Measurements from ENCODE around the gene ADAMTS1. TPM values are rescaled to one million over a fixed set of nuclear protein-coding genes. Genes with fewer than 3 reads are reported as not detected.
"Not testable (repeated sequence)": the region's sequence is repeated elsewhere in the genome, so short reads cannot be mapped to it uniquely, and the experiment has no call there.

The ADAMTS1 gene
- total RNA-seq, 1 donor from 2014 or later = 27.2 TPM

DNA sequence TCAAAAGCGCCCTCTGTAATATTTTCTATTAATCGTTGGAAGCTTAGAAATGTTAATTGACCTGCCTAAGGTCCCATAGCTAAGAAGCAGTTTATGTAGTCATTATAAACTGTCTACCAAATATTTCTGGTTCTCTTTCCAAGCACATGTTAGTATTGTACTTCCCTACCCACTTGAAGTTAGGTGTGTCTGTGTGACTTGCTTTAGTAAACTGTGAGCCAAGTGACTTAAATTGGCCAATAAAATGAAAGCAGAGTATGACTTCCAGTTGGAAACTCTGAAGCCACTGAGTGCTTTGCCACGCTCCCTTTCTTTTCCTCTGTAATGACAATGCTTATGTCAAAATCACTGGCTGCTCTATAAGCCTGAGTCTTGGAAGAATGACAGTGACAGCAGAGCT lies 20.6 kb upstream of the ADAMTS1 start:
- H3K27ac Mint-ChIP-seq (ENCODE audit: unreplicated experiment) = no peak overlapping the region
- peaks cover 6% of the 10 kb centered on the region for H3K9me3 Mint-ChIP-seq (ENCODE audit: low read depth)
- H3K4me1 Mint-ChIP-seq (ENCODE audit: low read depth) = no peaks in the 10 kb centered on the region
- TF ChIP-seq, protein P1, sequence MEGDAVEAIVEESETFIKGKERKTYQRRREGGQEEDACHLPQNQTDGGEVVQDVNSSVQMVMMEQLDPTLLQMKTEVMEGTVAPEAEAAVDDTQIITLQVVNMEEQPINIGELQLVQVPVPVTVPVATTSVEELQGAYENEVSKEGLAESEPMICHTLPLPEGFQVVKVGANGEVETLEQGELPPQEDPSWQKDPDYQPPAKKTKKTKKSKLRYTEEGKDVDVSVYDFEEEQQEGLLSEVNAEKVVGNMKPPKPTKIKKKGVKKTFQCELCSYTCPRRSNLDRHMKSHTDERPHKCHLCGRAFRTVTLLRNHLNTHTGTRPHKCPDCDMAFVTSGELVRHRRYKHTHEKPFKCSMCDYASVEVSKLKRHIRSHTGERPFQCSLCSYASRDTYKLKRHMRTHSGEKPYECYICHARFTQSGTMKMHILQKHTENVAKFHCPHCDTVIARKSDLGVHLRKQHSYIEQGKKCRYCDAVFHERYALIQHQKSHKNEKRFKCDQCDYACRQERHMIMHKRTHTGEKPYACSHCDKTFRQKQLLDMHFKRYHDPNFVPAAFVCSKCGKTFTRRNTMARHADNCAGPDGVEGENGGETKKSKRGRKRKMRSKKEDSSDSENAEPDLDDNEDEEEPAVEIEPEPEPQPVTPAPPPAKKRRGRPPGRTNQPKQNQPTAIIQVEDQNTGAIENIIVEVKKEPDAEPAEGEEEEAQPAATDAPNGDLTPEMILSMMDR (IDR thresholded peaks at IDR 0.05) = no peak
- peaks cover 4% of the 10 kb centered on the region for H3K36me3 Mint-ChIP-seq (ENCODE audit: low read depth)
- no peak for DNase-seq (ENCODE audit: low spot score)
- H3K27me3 Mint-ChIP-seq (ENCODE audit: low read depth) = no peaks in the 10 kb centered on the region
- H3K4me3 Mint-ChIP-seq (ENCODE audit: unreplicated experiment) = no peak overlapping the region

DNA sequence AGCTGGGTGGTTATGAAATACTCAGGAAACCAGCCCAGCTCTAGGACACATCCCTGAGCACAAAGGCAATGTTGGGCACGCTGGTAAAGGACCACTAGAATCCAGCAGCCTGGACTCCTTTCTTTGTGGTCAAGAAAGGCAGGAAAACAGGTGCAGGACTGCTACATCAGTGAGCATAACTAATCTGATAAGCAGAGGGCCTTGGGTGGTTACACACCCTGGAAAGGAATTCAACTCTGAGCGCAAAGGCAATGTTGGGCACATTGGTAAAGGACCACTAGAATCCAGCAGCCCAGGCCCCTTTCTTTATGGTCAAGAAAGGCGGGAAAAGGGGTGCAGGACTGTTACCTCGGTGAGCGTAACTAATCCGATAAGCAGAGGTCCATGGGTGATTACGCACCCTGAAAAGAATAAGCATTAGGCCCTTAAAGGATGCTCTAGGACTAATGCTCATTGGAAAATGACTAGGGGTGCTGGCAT lies 11.7 kb upstream of the ADAMTS1 start:
- H3K27me3 Mint-ChIP-seq (ENCODE audit: low read depth); H3K27ac Mint-ChIP-seq (ENCODE audit: unreplicated experiment); H3K9me3 Mint-ChIP-seq (ENCODE audit: low read depth); H3K4me1 Mint-ChIP-seq (ENCODE audit: low read depth); DNase-seq (ENCODE audit: low spot score); H3K36me3 Mint-ChIP-seq (ENCODE audit: low read depth); H3K4me3 Mint-ChIP-seq (ENCODE audit: unreplicated experiment): not testable (repeated sequence)

DNA sequence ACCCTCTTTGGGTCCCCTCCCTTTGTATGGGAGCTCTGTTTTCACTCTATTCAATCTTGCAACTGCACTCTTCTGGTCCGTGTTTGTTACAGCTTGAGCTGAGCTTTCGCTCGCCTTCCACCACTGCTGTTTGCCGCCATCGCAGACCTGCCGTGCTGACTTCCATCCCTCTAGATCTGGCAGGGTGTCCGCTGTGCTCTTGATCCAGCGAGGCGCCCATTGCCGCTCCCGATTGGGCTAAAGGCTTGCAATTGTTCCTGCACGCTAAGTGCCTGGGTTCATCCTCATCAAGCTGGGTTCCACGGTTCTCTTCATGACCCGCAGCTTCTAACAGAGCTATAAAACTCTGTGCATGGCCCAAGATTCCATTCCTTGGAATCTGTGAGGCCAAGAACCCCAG lies 9.5 kb upstream of the ADAMTS1 start:
- DNase-seq (ENCODE audit: low spot score) = not testable (repeated sequence)

DNA sequence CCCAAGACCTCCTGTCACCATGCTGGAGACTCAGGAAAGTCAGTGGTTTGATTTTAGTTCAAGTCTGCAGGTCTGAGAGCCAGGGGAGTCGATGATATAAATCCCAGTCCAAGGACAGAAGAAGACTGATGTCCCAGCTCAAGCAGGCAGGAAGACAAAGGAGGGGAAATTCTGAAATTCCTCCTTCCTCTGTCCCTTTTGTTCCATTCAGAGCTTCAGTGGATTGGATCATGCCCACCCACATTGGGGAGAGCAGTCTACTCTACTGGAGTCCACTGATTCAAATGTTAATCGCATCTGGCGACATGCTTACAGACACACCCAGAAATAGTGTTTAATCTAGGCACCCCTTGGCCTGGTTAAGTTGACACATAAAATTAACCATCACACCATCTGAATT lies 7.2 kb upstream of the ADAMTS1 start:
- Mint-ChIP-seq H3K27me3 (ENCODE audit: low read depth) (no peaks in the 10 kb centered on the region), H3K9me3 (ENCODE audit: low read depth) (no peaks in the 10 kb centered on the region), H3K36me3 (ENCODE audit: low read depth) (no peaks in the 10 kb centered on the region), H3K4me1 (ENCODE audit: low read depth) (no peaks in the 10 kb centered on the region), H3K4me3 (ENCODE audit: unreplicated experiment) (no peak overlapping the region), H3K27ac (ENCODE audit: unreplicated experiment) (no peak overlapping the region)
- TF ChIP-seq, protein P1 (IDR thresholded peaks at IDR 0.05) = no peak
- DNase-seq (ENCODE audit: low spot score) = no peak

More for the DNA sequence above, 9.5 kb upstream of the ADAMTS1 start:
- not testable (repeated sequence) for H3K9me3 Mint-ChIP-seq (ENCODE audit: low read depth); H3K27me3 Mint-ChIP-seq (ENCODE audit: low read depth); H3K4me3 Mint-ChIP-seq (ENCODE audit: unreplicated experiment); H3K27ac Mint-ChIP-seq (ENCODE audit: unreplicated experiment); H3K36me3 Mint-ChIP-seq (ENCODE audit: low read depth); H3K4me1 Mint-ChIP-seq (ENCODE audit: low read depth)

DNA sequence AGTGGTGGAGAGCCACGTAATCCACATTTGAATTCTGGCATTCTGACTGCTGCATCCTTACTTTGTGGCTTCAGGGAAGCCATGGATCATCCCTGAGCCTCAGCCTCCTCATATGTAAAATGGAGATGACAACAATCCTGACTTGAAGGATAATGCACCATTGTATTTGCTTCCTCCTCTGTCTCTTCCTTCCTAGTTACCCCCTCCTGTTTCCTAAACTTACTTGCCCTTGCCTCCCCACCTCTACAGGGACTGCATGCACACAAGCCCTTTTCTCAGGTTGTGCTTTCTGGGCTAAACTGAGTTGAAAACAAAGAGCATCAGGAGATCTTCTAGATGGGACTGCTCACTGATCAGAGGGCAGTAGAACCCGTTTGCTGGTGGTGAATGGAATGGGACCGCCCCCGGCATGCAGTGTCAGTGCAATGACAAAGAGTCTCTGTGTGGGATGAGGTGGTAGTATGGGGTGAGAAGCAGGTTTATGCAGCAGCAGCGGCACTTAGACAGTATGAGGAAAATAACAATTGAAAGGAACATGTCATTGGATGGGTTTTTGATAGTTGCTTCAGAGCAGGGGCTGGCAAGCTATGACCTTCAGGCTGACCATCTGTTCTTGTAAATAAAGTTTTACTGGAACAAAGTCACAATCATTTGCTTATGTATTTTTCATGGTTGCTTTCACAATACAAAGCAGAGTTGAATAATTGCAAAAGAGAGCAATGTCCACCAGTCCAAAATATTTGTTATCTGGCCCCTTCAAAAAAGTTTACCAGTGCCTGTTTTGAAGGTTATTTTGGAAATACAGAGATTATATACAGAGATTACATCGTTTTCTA lies 6.1 kb upstream of the ADAMTS1 start:
- no peaks in the 10 kb centered on the region for H3K27me3 Mint-ChIP-seq (ENCODE audit: low read depth)
- peaks cover 9% of the 10 kb centered on the region for H3K4me1 Mint-ChIP-seq (ENCODE audit: low read depth)
- no peak overlapping the region for H3K4me3 Mint-ChIP-seq (ENCODE audit: unreplicated experiment)
- no peaks in the 10 kb centered on the region for H3K9me3 Mint-ChIP-seq (ENCODE audit: low read depth)
- peak overlapping the region; percentile 45 for H3K27ac Mint-ChIP-seq (ENCODE audit: unreplicated experiment)
- H3K36me3 Mint-ChIP-seq (ENCODE audit: low read depth) = no peaks in the 10 kb centered on the region
- no peak for DNase-seq (ENCODE audit: low spot score)
- TF ChIP-seq, protein P1 (IDR thresholded peaks at IDR 0.05) = no peak

DNA sequence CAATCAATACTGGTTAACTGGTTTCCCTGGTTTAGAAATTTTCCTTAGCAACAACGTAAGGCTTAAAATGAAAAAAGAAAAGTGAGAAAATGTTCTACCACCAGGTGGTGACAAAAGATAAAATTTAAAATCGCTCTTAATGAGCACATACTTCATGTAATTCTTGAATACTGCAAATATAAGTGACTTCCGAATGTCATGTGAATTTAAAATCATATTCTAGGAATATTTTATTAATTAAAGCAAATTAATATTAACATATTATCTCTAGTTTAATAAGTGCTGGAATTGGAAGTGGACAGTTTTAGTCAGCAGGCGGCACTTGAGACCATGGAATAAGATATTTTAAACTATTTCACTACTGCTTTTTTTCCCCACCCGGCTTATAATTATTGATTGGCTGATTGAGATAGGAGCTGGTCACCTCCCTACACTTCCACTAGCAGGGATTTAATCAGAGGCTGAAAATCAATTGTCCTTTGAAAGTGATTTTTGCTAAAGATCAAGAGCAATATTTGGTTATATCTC lies 5.0 kb upstream of the ADAMTS1 start:
- Mint-ChIP-seq H3K27me3 (ENCODE audit: low read depth) (no peaks in the 10 kb centered on the region), H3K9me3 (ENCODE audit: low read depth) (no peaks in the 10 kb centered on the region), H3K4me1 (ENCODE audit: low read depth) (peaks cover 17% of the 10 kb centered on the region), H3K4me3 (ENCODE audit: unreplicated experiment) (no peak overlapping the region), H3K36me3 (ENCODE audit: low read depth) (no peaks in the 10 kb centered on the region), H3K27ac (ENCODE audit: unreplicated experiment) (no peak overlapping the region)
- TF ChIP-seq, protein P1 (IDR thresholded peaks at IDR 0.05) = peak; percentile 86
- no peak for DNase-seq (ENCODE audit: low spot score)

All from chondrocyte (in vitro differentiated cells).